Endometrial microvascular endothelial cells (primary cell): Measurements from ENCODE around the gene NPIPA1. TPM values are rescaled to one million over a fixed set of nuclear protein-coding genes. Genes with fewer than 3 reads are reported as not detected.

ENCODE experiments used
- total RNA-seq: library from RNA; depleted of rRNA; stranded (reverse); fragments of >200 nt; gene quantifications from one replicate; pipeline ENCODE4 v1.2.3, GENCODE V29; 2015; ENCODE audit errors: inconsistent ontology term

Gene NPIPA1
- total RNA-seq, 1 donor from 2014 or later = 27.7 TPM

Other genes with a start within 250 kb of the NPIPA1 start
- not detected for gene PLA2G10, start 243.1 kb upstream of the NPIPA1 start, total RNA-seq
- not detected for gene NPIPA3, start 234.0 kb upstream of the NPIPA1 start, total RNA-seq
- gene NPIPA2, start 194.9 kb upstream of the NPIPA1 start, total RNA-seq = not detected
- 107 TPM for gene NOMO1, start 103.7 kb upstream of the NPIPA1 start, total RNA-seq
- 44.9 TPM for gene PDXDC1, start 37.6 kb downstream of the NPIPA1 start, total RNA-seq
- 112 TPM for gene NTAN1, start 118.6 kb downstream of the NPIPA1 start, total RNA-seq
- gene RRN3, start 156.8 kb downstream of the NPIPA1 start, total RNA-seq = 37.0 TPM